Mesenchymal stem cell (in vitro differentiated cells and primary cell): Measurements from ENCODE around the gene PIBF1.

Experiments used
- DNase-seq: peaks from one replicate; pipeline ENCODE4 v3.0.0-alpha.2; 2013
- H2AFZ ChIP-seq: one replicate; pipeline ENCODE4 v1.6.1; 2013; ENCODE audit warnings: low read depth, mild to moderate bottlenecking, control low read depth, inconsistent platforms, low read length, moderate library complexity
- H2AK5ac ChIP-seq: 2 replicates; pipeline ENCODE4 v1.6.1; 2013; ENCODE audit warnings: low read length, moderate library complexity, mild to moderate bottlenecking, inconsistent platforms; ENCODE audit not compliant: severe bottlenecking
- H2BK120ac ChIP-seq: one replicate; pipeline ENCODE4 v1.6.1; 2013; ENCODE audit warnings: low read depth, mild to moderate bottlenecking, inconsistent platforms, low read length, moderate library complexity
- H2BK12ac ChIP-seq, 2 experiments: one replicate each; pipeline ENCODE4 v1.6.1; 2013; ENCODE audit warnings: inconsistent platforms in 2 of 2, low read length in 2 of 2, mild to moderate bottlenecking in 2 of 2, moderate library complexity in 2 of 2, control low read depth in 1 of 2
- H2BK15ac ChIP-seq: one replicate; pipeline ENCODE4 v1.6.1; 2013; ENCODE audit warnings: mild to moderate bottlenecking, low read depth, inconsistent platforms; ENCODE audit not compliant: poor library complexity, severe bottlenecking
- H2BK5ac ChIP-seq: 2 replicates; pipeline ENCODE4 v1.6.1; 2013; ENCODE audit warnings: low read depth, mild to moderate bottlenecking, low read length, control low read depth, inconsistent platforms; ENCODE audit not compliant: poor library complexity, severe bottlenecking
- H3K14ac ChIP-seq, 2 experiments: one replicate each; pipeline ENCODE4 v1.6.1; 2013; ENCODE audit warnings: inconsistent platforms in 2 of 2, low read length in 2 of 2, control low read depth in 1 of 2, mild to moderate bottlenecking in 1 of 2, moderate library complexity in 1 of 2
- H3K18ac ChIP-seq, 2 experiments: one replicate each; pipeline ENCODE4 v1.6.1; 2013; ENCODE audit warnings: inconsistent platforms in 2 of 2, low read length in 2 of 2, control low read depth in 1 of 2, low read depth in 1 of 2, mild to moderate bottlenecking in 1 of 2
- H3K23ac ChIP-seq, 2 experiments: one replicate each; pipeline ENCODE4 v1.6.1; 2013; ENCODE audit warnings: inconsistent platforms in 2 of 2, low read length in 2 of 2, mild to moderate bottlenecking in 2 of 2, moderate library complexity in 2 of 2, control low read depth in 1 of 2
- H3K27ac ChIP-seq: 2 replicates; pipeline ENCODE4 v1.5.1; 2013; ENCODE audit warnings: mild to moderate bottlenecking, moderate library complexity, low read length, control low read depth, inconsistent platforms; ENCODE audit not compliant: poor library complexity, severe bottlenecking
- H3K27me3 ChIP-seq, 2 experiments: 2 replicates each; pipeline versions ENCODE4 v1.6.1 to v1.7.0; 2013; ENCODE audit warnings: low read length in 2 of 2, mild to moderate bottlenecking in 2 of 2, moderate library complexity in 2 of 2, control low read depth in 1 of 2, inconsistent platforms in 1 of 2; ENCODE audit not compliant: control insufficient read depth in 1 of 2, insufficient read depth in 1 of 2
- H3K36me3 ChIP-seq, 2 experiments: 2 replicates each; pipeline versions ENCODE4 v1.6.1 to v1.7.0; 2013; ENCODE audit warnings: low read length in 2 of 2, control low read depth in 1 of 2, inconsistent platforms in 1 of 2, low read depth in 1 of 2, mild to moderate bottlenecking in 1 of 2; ENCODE audit not compliant: insufficient read depth in 2 of 2, control insufficient read depth in 1 of 2
- H3K4ac ChIP-seq, 2 experiments: one replicate each; pipeline ENCODE4 v1.6.1; 2013; ENCODE audit warnings: inconsistent platforms in 2 of 2, low read length in 2 of 2, mild to moderate bottlenecking in 2 of 2, moderate library complexity in 2 of 2, control low read depth in 1 of 2, low read depth in 1 of 2
- H3K4me1 ChIP-seq: 2 replicates; pipeline ENCODE4 v1.6.1; 2013; ENCODE audit warnings: low read depth, low read length, control low read depth; ENCODE audit not compliant: control insufficient read depth, insufficient read depth
- H3K4me2 ChIP-seq: 2 replicates; pipeline ENCODE4 v1.6.1; 2013; ENCODE audit warnings: low read length, mild to moderate bottlenecking, inconsistent platforms; ENCODE audit not compliant: poor library complexity, severe bottlenecking
- H3K4me3 ChIP-seq, 2 experiments: 2 replicates each; pipeline versions ENCODE4 v1.5.1 to v1.7.0; 2013; ENCODE audit warnings: low read length in 2 of 2, mild to moderate bottlenecking in 2 of 2, control low read depth in 1 of 2, low read depth in 1 of 2; ENCODE audit not compliant: insufficient read depth in 1 of 2
- H3K79me1 ChIP-seq: replicated peaks from 2 replicates; pipeline ENCODE4 v1.6.1; 2013; ENCODE audit warnings: mild to moderate bottlenecking, control low read depth, low read length, inconsistent platforms; ENCODE audit not compliant: poor library complexity, severe bottlenecking
- H3K9ac ChIP-seq: 2 replicates; pipeline ENCODE4 v1.7.0; 2013; ENCODE audit warnings: mild to moderate bottlenecking, low read length, moderate library complexity
- H3K9me3 ChIP-seq: 2 replicates; pipeline ENCODE4 v1.7.0; 2013; ENCODE audit warnings: mild to moderate bottlenecking, low read length; ENCODE audit not compliant: control insufficient read depth
- H4K8ac ChIP-seq: one replicate; pipeline ENCODE4 v1.6.1; 2013; ENCODE audit warnings: inconsistent platforms, mild to moderate bottlenecking, low read length, moderate library complexity
- H4K91ac ChIP-seq: one replicate; pipeline ENCODE4 v1.6.1; 2013; ENCODE audit warnings: mild to moderate bottlenecking, low read length, inconsistent platforms
- WGBS: methylation state at CpG from one replicate; pipeline ENCODE4 v1.1.7; 2013; ENCODE audit warnings: mixed read lengths; 5-methylcytosine and 5-hydroxymethylcytosine counted together

PIBF1 gene

DNA sequence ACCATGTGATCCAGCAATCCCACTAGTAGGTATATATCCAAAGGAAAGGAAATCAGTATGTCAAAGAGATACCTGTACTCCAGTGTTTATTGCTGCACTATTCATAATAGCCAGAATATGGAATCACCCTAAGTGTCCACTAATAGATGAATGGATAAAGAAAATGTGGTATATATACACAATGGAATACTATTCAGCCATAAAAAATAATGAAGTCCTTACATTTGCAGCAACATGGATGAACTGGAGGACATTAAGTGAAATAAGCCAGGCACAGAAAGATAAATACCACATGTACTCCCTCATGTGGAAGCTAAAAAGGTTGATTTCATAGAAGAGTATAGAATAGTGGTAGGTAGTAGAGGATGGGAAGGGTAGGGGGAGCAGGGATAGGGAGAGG, 30.7 kb upstream of the PIBF1 start:
- Histone ChIP-seq H2AK5ac (no peak overlapping the region), H2BK15ac (no peak overlapping the region), H3K4ac (no peak overlapping the region), H3K4me1 (no peaks in the 10 kb centered on the region), H3K9me3 (no peaks in the 10 kb centered on the region), H3K4me2 (no peak overlapping the region), H3K36me3 (peaks cover 8 to 95% of the 10 kb centered on the region in 2 experiments), H3K27ac (no peak overlapping the region), H3K4me3 (no peak overlapping the region), H2BK5ac (no peak overlapping the region), H2AFZ (no peak overlapping the region), H3K14ac (no peak overlapping the region), H4K8ac (no peak overlapping the region), H3K18ac (no peak overlapping the region), H2BK120ac (no peak overlapping the region), H4K91ac (no peak overlapping the region), H3K23ac (no peak overlapping the region), H2BK12ac (no peak overlapping the region), H3K79me1 (peaks cover 19% of the 10 kb centered on the region), H3K27me3 (no peaks in the 10 kb centered on the region), H3K9ac (no peak overlapping the region)
- no peak for DNase-seq

DNA sequence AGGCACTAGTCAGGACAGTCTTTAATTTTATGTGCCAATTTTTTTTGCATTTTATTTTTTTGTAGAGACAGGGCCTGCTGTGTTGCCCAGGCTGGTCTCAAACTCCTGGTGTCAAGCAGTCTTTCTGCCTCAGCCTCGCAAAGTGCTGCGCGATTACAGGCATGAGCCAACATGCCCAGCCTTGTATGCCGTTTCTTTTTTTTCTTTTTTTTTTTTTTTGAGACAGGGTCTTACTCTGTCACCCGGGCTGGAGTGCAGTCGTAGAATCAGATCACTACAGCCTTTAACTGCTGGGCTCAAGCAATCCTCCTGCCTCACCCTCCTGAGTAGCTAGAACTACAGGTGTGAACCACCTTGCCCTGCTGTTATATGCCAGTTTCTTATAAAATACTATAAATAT, 27.8 kb upstream of the PIBF1 start:
- Histone ChIP-seq H3K23ac (no peak overlapping the region), H3K36me3 (peaks cover 15 to 93% of the 10 kb centered on the region in 2 experiments), H4K8ac (no peak overlapping the region), H3K4me1 (no peaks in the 10 kb centered on the region), H2BK120ac (no peak overlapping the region), H3K79me1 (peaks cover 15% of the 10 kb centered on the region), H4K91ac (no peak overlapping the region), H2BK5ac (no peak overlapping the region), H2BK12ac (no peak overlapping the region), H3K4me2 (no peak overlapping the region), H2AFZ (no peak overlapping the region), H3K9me3 (no peaks in the 10 kb centered on the region), H3K27ac (no peak overlapping the region), H3K4ac (no peak overlapping the region), H3K9ac (no peak overlapping the region), H3K14ac (no peak overlapping the region), H3K4me3 (no peak overlapping the region), H2AK5ac (no peak overlapping the region), H3K18ac (no peak overlapping the region), H2BK15ac (no peak overlapping the region), H3K27me3 (no peaks in the 10 kb centered on the region)
- WGBS, result 93% methylated on average over 6 of the region's 6 CpGs
- DNase-seq, result no peak

DNA sequence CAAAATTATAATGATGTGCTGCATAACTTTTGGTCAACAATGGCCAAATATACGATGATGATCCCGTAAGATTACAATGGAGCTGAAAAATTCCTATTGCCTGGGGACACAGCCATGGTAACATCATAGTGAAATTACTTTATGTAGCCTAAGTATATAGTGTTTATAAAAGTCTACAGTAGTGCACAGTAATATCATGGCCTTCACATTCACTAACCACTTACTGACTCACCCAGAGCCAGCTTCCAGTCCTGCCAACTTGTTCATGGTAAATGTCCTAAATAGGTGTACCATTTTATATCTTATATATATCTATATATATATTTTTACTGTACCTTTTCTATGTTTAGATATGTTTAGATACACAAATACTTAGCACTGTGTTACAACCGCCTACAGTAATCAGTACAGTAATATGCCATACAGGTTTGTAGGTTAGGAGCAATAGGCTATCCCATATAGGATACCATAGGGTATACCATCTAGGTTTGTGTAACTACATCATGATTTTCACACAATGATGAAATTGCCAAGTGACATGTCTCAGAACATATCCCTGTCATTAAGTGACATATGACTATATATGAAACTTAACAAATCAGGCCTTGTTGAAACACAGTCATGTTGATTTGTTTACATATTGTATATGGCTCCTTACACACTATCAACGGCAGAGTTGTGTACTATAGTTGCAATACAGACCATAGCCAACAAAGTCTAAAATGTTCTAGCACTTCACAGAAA, 24.0 kb upstream of the PIBF1 start:
- H2BK15ac ChIP-seq, result no peak overlapping the region
- no peak overlapping the region for H3K18ac ChIP-seq
- H3K79me1 ChIP-seq, result peaks cover 11% of the 10 kb centered on the region
- H3K4me1 ChIP-seq, result no peaks in the 10 kb centered on the region
- peaks cover 13 to 97% of the 10 kb centered on the region in 2 experiments for H3K36me3 ChIP-seq
- DNase-seq, result no peak
- H3K4me2 ChIP-seq, result no peak overlapping the region
- H2BK12ac ChIP-seq, result no peak overlapping the region
- H3K27me3 ChIP-seq, result no peaks in the 10 kb centered on the region
- H4K91ac ChIP-seq, result no peak overlapping the region
- no peak overlapping the region for H2AFZ ChIP-seq
- H2AK5ac ChIP-seq, result no peak overlapping the region
- no peak overlapping the region for H3K27ac ChIP-seq
- H4K8ac ChIP-seq, result no peak overlapping the region
- no peaks in the 10 kb centered on the region for H3K9me3 ChIP-seq
- no peak overlapping the region for H2BK120ac ChIP-seq
- H2BK5ac ChIP-seq, result no peak overlapping the region
- no peak overlapping the region for H3K4me3 ChIP-seq
- no peak overlapping the region for H3K9ac ChIP-seq
- no peak overlapping the region for H3K14ac ChIP-seq
- WGBS, result 86% methylated on average over 1 of the region's 4 CpGs
- H3K4ac ChIP-seq, result no peak overlapping the region
- no peak overlapping the region for H3K23ac ChIP-seq

DNA sequence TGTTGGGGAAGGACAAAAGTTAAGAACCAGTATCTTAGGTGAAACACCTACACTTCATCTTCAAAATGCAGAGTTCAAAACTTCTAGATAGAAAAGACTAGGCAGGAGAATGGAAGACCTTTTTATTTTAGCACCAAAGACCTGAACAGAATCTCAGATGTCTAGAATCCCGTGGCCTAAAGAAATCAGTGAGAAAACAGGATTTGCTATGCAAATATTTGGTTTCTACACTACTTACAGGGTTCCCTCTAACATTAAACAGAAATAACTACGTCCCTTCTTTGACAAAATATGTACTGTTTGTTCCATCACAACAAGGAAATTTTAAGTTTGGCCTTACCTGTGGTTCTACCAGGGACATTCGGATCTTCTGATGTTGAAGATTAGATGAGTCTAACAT, 21.7 kb upstream of the PIBF1 start:
- Histone ChIP-seq H3K18ac (no peak overlapping the region), H3K23ac (no peak overlapping the region), H2BK5ac (no peak overlapping the region), H3K27ac (no peak overlapping the region), H2BK15ac (no peak overlapping the region), H3K4ac (no peak overlapping the region), H3K4me3 (no peak overlapping the region), H3K9ac (no peak overlapping the region), H3K27me3 (no peaks in the 10 kb centered on the region), H3K4me2 (no peak overlapping the region), H2BK12ac (no peak overlapping the region), H2AK5ac (no peak overlapping the region), H4K8ac (no peak overlapping the region), H3K9me3 (no peaks in the 10 kb centered on the region), H3K14ac (no peak overlapping the region), H4K91ac (no peak overlapping the region), H3K4me1 (no peaks in the 10 kb centered on the region), H2BK120ac (no peak overlapping the region), H2AFZ (no peak overlapping the region), H3K79me1 (peaks cover 7% of the 10 kb centered on the region), H3K36me3 (peaks cover 16 to 97% of the 10 kb centered on the region in 2 experiments)
- no peak for DNase-seq
- WGBS, result 94% methylated on average over 2 of the region's 3 CpGs
